A673 (cell line): ENCODE measurements around the gene CLCN2.

Experiments
- EZH2 ChIP-seq: fragments of 200-600 bp; sonication (generic); IDR thresholded peaks from 2 replicates; pipeline ENCODE4 v1.6.1; 2017; ENCODE audit warnings: borderline replicate concordance, low read depth, mild to moderate bottlenecking, mixed read lengths, antibody characterized with exemption, low read length; ENCODE audit not compliant: poor library complexity, severe bottlenecking
- TF ChIP-seq, protein P1 (sequence below): fragments of 300-800, 200-600 bp; sonication (generic); conservative IDR thresholded peaks from 2 replicates; pipeline ENCODE4 v1.5.1; 2017; ENCODE audit warnings: low read depth, mild to moderate bottlenecking, antibody characterized with exemption, low read length, moderate library complexity, mixed read lengths

GRCh38 chr3:184395320-184395660 is 33.9 kb upstream of the CLCN2 start:
- no peak for TF ChIP-seq EZH2
- TF ChIP-seq, protein P1, sequence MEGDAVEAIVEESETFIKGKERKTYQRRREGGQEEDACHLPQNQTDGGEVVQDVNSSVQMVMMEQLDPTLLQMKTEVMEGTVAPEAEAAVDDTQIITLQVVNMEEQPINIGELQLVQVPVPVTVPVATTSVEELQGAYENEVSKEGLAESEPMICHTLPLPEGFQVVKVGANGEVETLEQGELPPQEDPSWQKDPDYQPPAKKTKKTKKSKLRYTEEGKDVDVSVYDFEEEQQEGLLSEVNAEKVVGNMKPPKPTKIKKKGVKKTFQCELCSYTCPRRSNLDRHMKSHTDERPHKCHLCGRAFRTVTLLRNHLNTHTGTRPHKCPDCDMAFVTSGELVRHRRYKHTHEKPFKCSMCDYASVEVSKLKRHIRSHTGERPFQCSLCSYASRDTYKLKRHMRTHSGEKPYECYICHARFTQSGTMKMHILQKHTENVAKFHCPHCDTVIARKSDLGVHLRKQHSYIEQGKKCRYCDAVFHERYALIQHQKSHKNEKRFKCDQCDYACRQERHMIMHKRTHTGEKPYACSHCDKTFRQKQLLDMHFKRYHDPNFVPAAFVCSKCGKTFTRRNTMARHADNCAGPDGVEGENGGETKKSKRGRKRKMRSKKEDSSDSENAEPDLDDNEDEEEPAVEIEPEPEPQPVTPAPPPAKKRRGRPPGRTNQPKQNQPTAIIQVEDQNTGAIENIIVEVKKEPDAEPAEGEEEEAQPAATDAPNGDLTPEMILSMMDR = no peak
